ENCODE results near the gene OSR1. TPM values are rescaled to one million over a fixed set of nuclear protein-coding genes. Genes with fewer than 3 reads are reported as not detected.
A peak's percentile ranks its signal among the peaks of the same experiment; 100 is the strongest.

OSR1 gene
- total RNA-seq, 2 experiments from 2014 or later = not detected

- H3K27ac Mint-ChIP-seq = no peak overlapping the region
- no peak for ATAC-seq (ENCODE audit: low read depth)
- peaks cover 82% of the 10 kb centered on the region for H3K27me3 Mint-ChIP-seq
- peaks cover 22% of the 10 kb centered on the region for H3K4me1 Mint-ChIP-seq
- no peak for DNase-seq
- H3K36me3 Mint-ChIP-seq = no peaks in the 10 kb centered on the region
- POLR2A ChIA-PET = no interaction called here
- peak overlapping the region; percentile 90 for H3K4me3 Mint-ChIP-seq
- no peaks in the 10 kb centered on the region for H3K9me3 Mint-ChIP-seq
Observed at GRCh38 chr2:19363474-19363778, 5.0 kb upstream of the OSR1 start.

- peak; percentile 63 for ATAC-seq (ENCODE audit: low read depth)
- POLR2A ChIA-PET = no interaction called here
- H3K27me3 Mint-ChIP-seq = peaks cover 83% of the 10 kb centered on the region
Observed at GRCh38 chr2:19362755-19363473, 4.5 kb upstream of the OSR1 start.

GRCh38 chr2:19362094-19362754 is 3.8 kb upstream of the OSR1 start:
- Mint-ChIP-seq H3K4me3 (peak overlapping the region; percentile 90), H3K27me3 (peaks cover 84% of the 10 kb centered on the region), H3K9me3 (no peaks in the 10 kb centered on the region), H3K36me3 (no peaks in the 10 kb centered on the region), H3K4me1 (peaks cover 22% of the 10 kb centered on the region), H3K27ac (peak overlapping the region; percentile 14)
- no peak for ATAC-seq (ENCODE audit: low read depth)
- POLR2A ChIA-PET = interaction anchor here (3.8 kb wide), 1 partner anchor 15 kb away, joined by 20 read pairs; no protein-coding TSS in a partner anchor
- no peak for DNase-seq

More at GRCh38 chr2:19362755-19363473, 4.5 kb upstream of the OSR1 start:
- Mint-ChIP-seq H3K36me3 (no peaks in the 10 kb centered on the region), H3K4me3 (peak overlapping the region; percentile 90), H3K27ac (no peak overlapping the region), H3K4me1 (peaks cover 22% of the 10 kb centered on the region), H3K9me3 (no peaks in the 10 kb centered on the region)
- peak; percentile 56 for DNase-seq

GRCh38 chr2:19361325-19361990 is 3.0 kb upstream of the OSR1 start:
- peak overlapping the region; percentile 90 for H3K4me3 Mint-ChIP-seq
- peaks cover 90% of the 10 kb centered on the region for H3K27me3 Mint-ChIP-seq
- DNase-seq (peak; percentile 51), ATAC-seq (ENCODE audit: low read depth) (peak; percentile 18)
- POLR2A ChIA-PET = interaction anchor here (3.8 kb wide), 1 partner anchor 14 kb away, joined by 20 read pairs; no protein-coding TSS in a partner anchor
- peak overlapping the region; percentile 14 for H3K27ac Mint-ChIP-seq
- no peaks in the 10 kb centered on the region for H3K9me3 Mint-ChIP-seq
- H3K36me3 Mint-ChIP-seq = no peaks in the 10 kb centered on the region
- peaks cover 26% of the 10 kb centered on the region for H3K4me1 Mint-ChIP-seq

GRCh38 chr2:19360966-19361321 is 2.5 kb upstream of the OSR1 start:
- Mint-ChIP-seq H3K4me3 (peak overlapping the region; percentile 90), H3K27me3 (peaks cover 92% of the 10 kb centered on the region), H3K36me3 (no peaks in the 10 kb centered on the region), H3K9me3 (no peaks in the 10 kb centered on the region), H3K4me1 (peaks cover 28% of the 10 kb centered on the region), H3K27ac (no peak overlapping the region)
- no peak for ATAC-seq (ENCODE audit: low read depth)
- POLR2A ChIA-PET = interaction anchor here (3.8 kb wide), 1 partner anchor 13 kb away, joined by 20 read pairs; no protein-coding TSS in a partner anchor
- no peak for DNase-seq

GRCh38 chr2:19360266-19360965 is 2.0 kb upstream of the OSR1 start:
- Mint-ChIP-seq H3K9me3 (no peaks in the 10 kb centered on the region), H3K36me3 (no peaks in the 10 kb centered on the region), H3K27ac (no peak overlapping the region), H3K4me3 (peak overlapping the region; percentile 90), H3K4me1 (peaks cover 29% of the 10 kb centered on the region), H3K27me3 (peaks cover 92% of the 10 kb centered on the region)
- POLR2A ChIA-PET = interaction anchor here (3.8 kb wide), 1 partner anchor 13 kb away, joined by 20 read pairs; no protein-coding TSS in a partner anchor
- DNase-seq (no peak), ATAC-seq (ENCODE audit: low read depth) (no peak)

- peaks cover 96% of the 10 kb centered on the region for H3K27me3 Mint-ChIP-seq
- no peak overlapping the region for H3K27ac Mint-ChIP-seq
- H3K9me3 Mint-ChIP-seq = no peaks in the 10 kb centered on the region
- peaks cover 29% of the 10 kb centered on the region for H3K4me1 Mint-ChIP-seq
- ATAC-seq (ENCODE audit: low read depth) (no peak), DNase-seq (no peak)
- no peaks in the 10 kb centered on the region for H3K36me3 Mint-ChIP-seq
- POLR2A ChIA-PET = interaction anchor here (3.8 kb wide), 1 partner anchor 12 kb away, joined by 20 read pairs; no protein-coding TSS in a partner anchor
- no peak overlapping the region for H3K4me3 Mint-ChIP-seq
Observed at GRCh38 chr2:19359456-19359855, 1.0 kb upstream of the OSR1 start.

- Mint-ChIP-seq H3K27ac (no peak overlapping the region), H3K36me3 (no peaks in the 10 kb centered on the region), H3K9me3 (no peaks in the 10 kb centered on the region), H3K4me1 (peaks cover 29% of the 10 kb centered on the region), H3K27me3 (peaks cover 97% of the 10 kb centered on the region), H3K4me3 (no peak overlapping the region)
- POLR2A ChIA-PET = interaction anchor here (3.8 kb wide), 1 partner anchor 11 kb away, joined by 20 read pairs; no protein-coding TSS in a partner anchor
- no peak for DNase-seq
- ATAC-seq (ENCODE audit: low read depth) = no peak
Observed at GRCh38 chr2:19359021-19359357, 566 bp upstream of the OSR1 start.

GRCh38 chr2:19357402-19358241 is 801 bp downstream of the OSR1 start:
- DNase-seq (no peak), ATAC-seq (ENCODE audit: low read depth) (no peak)
- Mint-ChIP-seq H3K27ac (no peak overlapping the region), H3K9me3 (no peaks in the 10 kb centered on the region), H3K27me3 (peaks cover 97% of the 10 kb centered on the region), H3K36me3 (peaks cover 2% of the 10 kb centered on the region), H3K4me1 (peaks cover 24% of the 10 kb centered on the region), H3K4me3 (peak overlapping the region; percentile 40)
- POLR2A ChIA-PET = interaction anchor here (1.8 kb wide), 1 partner anchor 10 kb away, joined by 5 read pairs; no protein-coding TSS in a partner anchor

- peaks cover 2% of the 10 kb centered on the region for H3K36me3 Mint-ChIP-seq
- H3K27ac Mint-ChIP-seq = no peak overlapping the region
- peak overlapping the region; percentile 55 for H3K4me3 Mint-ChIP-seq
- ATAC-seq (ENCODE audit: low read depth) (no peak), DNase-seq (peak; percentile 40)
- H3K4me1 Mint-ChIP-seq = peaks cover 21% of the 10 kb centered on the region
- H3K9me3 Mint-ChIP-seq = peaks cover 1% of the 10 kb centered on the region
- POLR2A ChIA-PET = interaction anchor here (1.8 kb wide), 1 partner anchor 9 kb away, joined by 5 read pairs; no protein-coding TSS in a partner anchor
- peaks cover 97% of the 10 kb centered on the region for H3K27me3 Mint-ChIP-seq
Observed at GRCh38 chr2:19356545-19357401, 1.6 kb downstream of the OSR1 start.

- Mint-ChIP-seq H3K4me3 (peak overlapping the region; percentile 55), H3K4me1 (peaks cover 19% of the 10 kb centered on the region), H3K27me3 (peaks cover 95% of the 10 kb centered on the region), H3K27ac (no peak overlapping the region), H3K36me3 (peaks cover 2% of the 10 kb centered on the region), H3K9me3 (peaks cover 1% of the 10 kb centered on the region)
- POLR2A ChIA-PET = no interaction called here
- DNase-seq = no peak
- no peak for ATAC-seq (ENCODE audit: low read depth)
Observed at GRCh38 chr2:19355931-19356544, 2.4 kb downstream of the OSR1 start.

Data from activated naive CD8-positive, alpha-beta T cell treated with anti-CD3 and anti-CD28 coated beads, Interleukin-2, amount 10 ng/mL, durations not matched to agents 7 days and 5 days (primary cell).